Neural cell (in vitro differentiated cells): ENCODE measurements around the gene GCNA. TPM values are rescaled to one million over a fixed set of nuclear protein-coding genes. Genes with fewer than 3 reads are reported as not detected.

Source experiments
- H2AFZ ChIP-seq: fragments of 200-600, 300-800 bp; sonication (generic), shearing (Covaris generic); 2 replicates; pipeline ENCODE4 v1.6.0; 2014; ENCODE audit warnings: low read depth, mild to moderate bottlenecking, antibody characterized with exemption, low read length, moderate library complexity
- H3F3A ChIP-seq: fragments of 200-600 bp; shearing (Covaris generic); 2 replicates; pipeline ENCODE4 v1.6.1; 2016; ENCODE audit warnings: mild to moderate bottlenecking, moderate library complexity, mixed read lengths, antibody characterized with exemption, low read length; ENCODE audit not compliant: insufficient read depth, poor library complexity, severe bottlenecking
- H3K27ac ChIP-seq: fragments of 200-600, 300-800 bp; sonication (generic), shearing (Covaris generic); 2 replicates; pipeline ENCODE4 v1.5.1; 2014; ENCODE audit warnings: mild to moderate bottlenecking, low read length, moderate library complexity
- H3K27me3 ChIP-seq: fragments of 300-800, 200-600 bp; sonication (generic), shearing (Covaris generic); 2 replicates; pipeline ENCODE4 v1.6.0; 2014; ENCODE audit warnings: mild to moderate bottlenecking, low read depth, low read length, moderate library complexity; ENCODE audit not compliant: insufficient read depth
- H3K36me3 ChIP-seq: fragments of 300-800, 200-600 bp; sonication (generic), shearing (Covaris generic); 2 replicates; pipeline ENCODE4 v1.5.1; 2014; ENCODE audit warnings: mild to moderate bottlenecking, antibody characterized with exemption, low read length, moderate library complexity; ENCODE audit not compliant: insufficient read depth
- H3K4me2 ChIP-seq: fragments of 300-800, 200-600 bp; sonication (generic), shearing (Covaris generic); 2 replicates; pipeline ENCODE4 v1.6.0; 2014; ENCODE audit warnings: mild to moderate bottlenecking, low read length
- H3K4me3 ChIP-seq: fragments of 300-800, 200-600 bp; sonication (generic), shearing (Covaris generic); 2 replicates; pipeline ENCODE4 v1.5.1; 2014; ENCODE audit warnings: mild to moderate bottlenecking, low read length, moderate library complexity
- H3K79me2 ChIP-seq: fragments of 200-600 bp; shearing (Covaris generic); replicated peaks from 2 replicates; pipeline ENCODE4 v1.6.0; 2014; ENCODE audit warnings: mild to moderate bottlenecking, low read length, moderate library complexity; ENCODE audit not compliant: insufficient read depth
- H3K9ac ChIP-seq: fragments of 300-800, 200-600 bp; sonication (generic), shearing (Covaris generic); 2 replicates; pipeline ENCODE4 v1.6.1; 2016; ENCODE audit warnings: mild to moderate bottlenecking, low read length, mixed read lengths
- H3K9me2 ChIP-seq: fragments of 200-600 bp; shearing (Covaris generic); 2 replicates; pipeline ENCODE4 v1.6.1; 2016; ENCODE audit warnings: mild to moderate bottlenecking, low read length, mixed read lengths; ENCODE audit not compliant: insufficient read depth
- H3K9me3 ChIP-seq: fragments of 200-600, 300-800 bp; sonication (generic), shearing (Covaris generic); 2 replicates; pipeline ENCODE4 v1.6.1; 2016; ENCODE audit warnings: mild to moderate bottlenecking, mixed run types, low read length, moderate library complexity, mixed read lengths
- H4K20me1 ChIP-seq: fragments of 200-600 bp; shearing (Covaris generic); 2 replicates; pipeline ENCODE4 v1.6.1; 2016; ENCODE audit warnings: mild to moderate bottlenecking, mixed run types; ENCODE audit not compliant: insufficient read depth
- CTCF ChIP-seq: fragments of 450-650 bp; IDR thresholded peaks from 2 replicates; pipeline ENCODE4 v1.5.1; 2014; ENCODE audit warnings: antibody characterized with exemption, mild to moderate bottlenecking, moderate library complexity; ENCODE audit not compliant: poor library complexity, severe bottlenecking
- EP300 ChIP-seq: fragments of 450-650 bp; conservative IDR thresholded peaks from 2 replicates; pipeline ENCODE4 v1.6.1; 2014; ENCODE audit warnings: antibody characterized with exemption, mild to moderate bottlenecking, moderate library complexity; ENCODE audit not compliant: poor library complexity, severe bottlenecking
- EZH2 ChIP-seq: fragments of 200-600, 300-800 bp; shearing (Covaris generic), sonication (generic); IDR thresholded peaks from 2 replicates; pipeline ENCODE4 v1.6.1; 2014; ENCODE audit warnings: antibody characterized with exemption, low read length, borderline replicate concordance, mild to moderate bottlenecking; ENCODE audit not compliant: insufficient read depth, poor library complexity, severe bottlenecking
- MXI1 ChIP-seq: fragments of 450-650 bp; conservative IDR thresholded peaks from 2 replicates; pipeline ENCODE4 v1.6.1; 2014; ENCODE audit warnings: antibody characterized with exemption, mild to moderate bottlenecking; ENCODE audit not compliant: poor library complexity, severe bottlenecking
- POLR2AphosphoS5 ChIP-seq: IDR thresholded peaks from 2 replicates; pipeline ENCODE4 v1.6.1; 2012
- RAD21 ChIP-seq: fragments of 450-650 bp; conservative IDR thresholded peaks from 2 replicates; pipeline ENCODE4 v1.6.1; 2014; ENCODE audit warnings: antibody characterized with exemption, mild to moderate bottlenecking, moderate library complexity
- REST ChIP-seq: IDR thresholded peaks from 2 replicates; pipeline ENCODE4 v1.6.1; 2012; ENCODE audit warnings: borderline replicate concordance
- SMC3 ChIP-seq: fragments of 450-650 bp; conservative IDR thresholded peaks from 2 replicates; pipeline ENCODE4 v1.6.1; 2014; ENCODE audit warnings: antibody characterized with exemption, mild to moderate bottlenecking, moderate library complexity; ENCODE audit not compliant: poor library complexity
- TAF1 ChIP-seq: IDR thresholded peaks from 2 replicates; pipeline ENCODE4 v1.6.1; 2012; ENCODE audit warnings: low read depth
- polyA plus RNA-seq: library from polyadenylated mRNA; depleted of rRNA; stranded (reverse); fragments of >200 nt; gene quantifications from 2 replicates; pipeline ENCODE4 v1.2.3, GENCODE V29; 2014

The GCNA gene
- polyA plus RNA-seq, 1 donor from 2014 or later = 11.0 TPM

- Histone ChIP-seq H3F3A (no peaks in the 10 kb centered on the region), H2AFZ (no peak overlapping the region), H3K4me2 (no peak overlapping the region), H3K9me2 (no peaks in the 10 kb centered on the region), H4K20me1 (no peaks in the 10 kb centered on the region), H3K36me3 (no peaks in the 10 kb centered on the region), H3K9me3 (no peaks in the 10 kb centered on the region), H3K27ac (no peak overlapping the region), H3K9ac (no peak overlapping the region), H3K4me3 (no peak overlapping the region), H3K79me2 (no peaks in the 10 kb centered on the region), H3K27me3 (no peaks in the 10 kb centered on the region)
- TF ChIP-seq RAD21 (no peak), EZH2 (no peak), TAF1 (no peak), REST (no peak), SMC3 (no peak), EP300 (no peak), MXI1 (no peak), CTCF (no peak), POLR2AphosphoS5 (no peak)
Observed at GRCh38 chrX:71636438-71637252, 58.4 kb downstream of the GCNA start.

- no peaks in the 10 kb centered on the region for H3K79me2 ChIP-seq
- no peaks in the 10 kb centered on the region for H4K20me1 ChIP-seq
- no peak overlapping the region for H3K4me2 ChIP-seq
- no peaks in the 10 kb centered on the region for H3K36me3 ChIP-seq
- no peaks in the 10 kb centered on the region for H3F3A ChIP-seq
- no peak overlapping the region for H3K27ac ChIP-seq
- H3K27me3 ChIP-seq = no peaks in the 10 kb centered on the region
- no peaks in the 10 kb centered on the region for H3K9me3 ChIP-seq
- H3K9ac ChIP-seq = no peak overlapping the region
- TF ChIP-seq SMC3 (no peak), EP300 (no peak), TAF1 (no peak), CTCF (no peak), MXI1 (no peak), RAD21 (no peak), EZH2 (no peak), POLR2AphosphoS5 (no peak), REST (no peak)
- no peak overlapping the region for H2AFZ ChIP-seq
- no peak overlapping the region for H3K4me3 ChIP-seq
- no peaks in the 10 kb centered on the region for H3K9me2 ChIP-seq
Observed at GRCh38 chrX:71637253-71637618, 59.0 kb downstream of the GCNA start.
